HepG2 (cell line): ENCODE results near the gene SPACA4. TPM values are rescaled to one million over a fixed set of nuclear protein-coding genes. Genes with fewer than 3 reads are reported as not detected.
A peak's percentile ranks its signal among the peaks of the same experiment; 100 is the strongest.

Source experiments
- DR1 ChIP-seq: sonication (generic); formaldehyde crosslinking; IDR thresholded peaks from 2 replicates; pipeline ENCODE4 v1.8.0; 2021; ENCODE audit warnings: mild to moderate bottlenecking, missing genetic modification reagents, inconsistent platforms
- ELF4 ChIP-seq: sonication (generic); formaldehyde crosslinking; IDR thresholded peaks from 2 replicates; pipeline ENCODE4 v1.5.0; 2020; ENCODE audit warnings: missing genetic modification reagents, mild to moderate bottlenecking, moderate library complexity, borderline replicate concordance
- ETS1 ChIP-seq: sonication (generic); formaldehyde crosslinking; IDR thresholded peaks from 2 replicates; pipeline ENCODE4 v1.4.0; 2020; ENCODE audit warnings: missing genetic modification reagents
- FLYWCH1 ChIP-seq: sonication (generic); formaldehyde crosslinking; IDR thresholded peaks from 2 replicates; pipeline ENCODE4 v1.8.1; 2023; ENCODE audit warnings: mild to moderate bottlenecking, missing genetic modification reagents
- FOXA1 ChIP-seq, 2 experiments: fragments of 450-650 bp in 1 of 2; sonication (generic) in 1 of 2; formaldehyde crosslinking in 1 of 2; IDR thresholded peaks; 2 replicates each; pipeline versions ENCODE4 v1.4.0 to v1.6.1; 2016 to 2020; ENCODE audit warnings: missing genetic modification reagents in 1 of 2
- FOXO4 ChIP-seq: sonication (generic); formaldehyde crosslinking; conservative IDR thresholded peaks from 2 replicates; pipeline ENCODE4 v1.8.1; 2023; ENCODE audit warnings: missing genetic modification reagents
- FOXP1 ChIP-seq, 2 experiments: fragments of 450-650 bp in 1 of 2; IDR thresholded peaks; 2 replicates each; pipeline ENCODE4 v1.6.1; 2017 to 2018; ENCODE audit warnings: antibody characterized with exemption in 1 of 2
- HOXA3 ChIP-seq: sonication (generic); formaldehyde crosslinking; IDR thresholded peaks from 2 replicates; pipeline ENCODE4 v1.5.0; 2020; ENCODE audit warnings: missing genetic modification reagents
- KDM3A ChIP-seq: IDR thresholded peaks from 2 replicates; pipeline ENCODE4 v1.6.1; 2018; ENCODE audit warnings: low read depth, missing compliant biosample characterization
- KDM6A ChIP-seq: IDR thresholded peaks from 2 replicates; pipeline ENCODE4 v1.6.1; 2016; ENCODE audit warnings: low read depth
- LCORL ChIP-seq, 2 experiments: fragments of 450-650 bp in 1 of 2; sonication (generic) in 1 of 2; formaldehyde crosslinking in 1 of 2; IDR thresholded peaks; 2 replicates each; pipeline versions ENCODE4 v1.5.0 to v1.6.1; 2017 to 2020; ENCODE audit warnings: antibody characterized with exemption in 1 of 2, missing genetic modification reagents in 1 of 2
- NR0B2 ChIP-seq: sonication (generic); formaldehyde crosslinking; IDR thresholded peaks from 2 replicates; pipeline ENCODE4 v1.4.0; 2020; ENCODE audit warnings: mild to moderate bottlenecking, missing genetic modification reagents
- PRMT3 ChIP-seq: sonication (generic); formaldehyde crosslinking; IDR thresholded peaks from 2 replicates; pipeline ENCODE4 v1.8.1; 2022; ENCODE audit warnings: low read depth, mild to moderate bottlenecking, moderate library complexity, missing genetic modification reagents, borderline replicate concordance
- RARA ChIP-seq: IDR thresholded peaks from 2 replicates; pipeline ENCODE4 v1.6.1; 2016; ENCODE audit warnings: missing genetic modification reagents, missing compliant biosample characterization
- SALL1 ChIP-seq: sonication (generic); formaldehyde crosslinking; IDR thresholded peaks from 2 replicates; pipeline ENCODE4 v1.8.0; 2022; ENCODE audit warnings: mild to moderate bottlenecking, missing genetic modification reagents
- TBX2 ChIP-seq: sonication (generic); formaldehyde crosslinking; IDR thresholded peaks from 2 replicates; pipeline ENCODE4 v1.5.0; 2020; ENCODE audit warnings: missing genetic modification reagents, mild to moderate bottlenecking, borderline replicate concordance
- TBX3 ChIP-seq: fragments of 450-650 bp; IDR thresholded peaks from 2 replicates; pipeline ENCODE4 v1.6.1; 2017; ENCODE audit warnings: antibody characterized with exemption, mild to moderate bottlenecking, inconsistent platforms, borderline replicate concordance
- TCF7 ChIP-seq: sonication (generic); IDR thresholded peaks from 2 replicates; pipeline ENCODE4 v1.6.1; 2016; ENCODE audit warnings: antibody characterized with exemption, low read depth
- ZFP36L2 ChIP-seq: sonication (generic); formaldehyde crosslinking; IDR thresholded peaks from 2 replicates; pipeline ENCODE4 v1.4.0; 2020; ENCODE audit warnings: missing genetic modification reagents
- ZNF234 ChIP-seq: sonication (generic); formaldehyde crosslinking; conservative IDR thresholded peaks from 2 replicates; pipeline ENCODE4 v1.5.1; 2020; ENCODE audit warnings: mild to moderate bottlenecking, missing genetic modification reagents
- ZNF24 ChIP-seq: fragments of 450-650 bp; IDR thresholded peaks from 2 replicates; pipeline ENCODE4 v1.6.1; 2017; ENCODE audit warnings: antibody characterized with exemption, mild to moderate bottlenecking
- ZNF292 ChIP-seq: sonication (generic); formaldehyde crosslinking; IDR thresholded peaks from 2 replicates; pipeline ENCODE4 v1.8.1; 2022; ENCODE audit warnings: mild to moderate bottlenecking, low read depth, missing genetic modification reagents, borderline replicate concordance
- ZNF326 ChIP-seq: sonication (generic); formaldehyde crosslinking; IDR thresholded peaks from 2 replicates; pipeline ENCODE4 v1.4.0; 2020; ENCODE audit warnings: missing genetic modification reagents, borderline replicate concordance
- ZNF431 ChIP-seq: sonication (generic); formaldehyde crosslinking; IDR thresholded peaks from 2 replicates; pipeline ENCODE4 v1.9.0; 2022; ENCODE audit warnings: missing genetic modification reagents, low read depth, mild to moderate bottlenecking, borderline replicate concordance
- ZNF432 ChIP-seq: sonication (generic); formaldehyde crosslinking; IDR thresholded peaks from 2 replicates; pipeline ENCODE4 v1.5.0; 2020; ENCODE audit warnings: missing genetic modification reagents, mild to moderate bottlenecking, borderline replicate concordance
- ZNF501 ChIP-seq: sonication (generic); formaldehyde crosslinking; IDR thresholded peaks from 2 replicates; pipeline ENCODE4 v1.5.1; 2020; ENCODE audit warnings: mild to moderate bottlenecking, moderate library complexity, missing genetic modification reagents
- polyA plus RNA-seq, 8 experiments: library from polyadenylated mRNA; depleted of rRNA in 3 of 8; stranded (reverse) in 7 of 8; unstranded in 1 of 8; fragments of >200 nt; fragmentation: Illumina TruSeq in 4 of 8; extraction: Trizol in 4 of 8; gene quantifications; 2 replicates each; pipeline versions ENCODE4 v1.2.1 to v1.2.3, GENCODE V29; 2011 to 2016; ENCODE audit warnings: low read depth in 4 of 8, missing spikeins in 1 of 8, mixed read lengths in 1 of 8; ENCODE audit not compliant: insufficient read depth in 1 of 8
- total RNA-seq, 5 experiments: library from RNA; depleted of rRNA; stranded (reverse); fragments of >200 nt; fragmentation: Illumina TruSeq; extraction: Trizol; gene quantifications; 2 replicates each; pipeline ENCODE4 v1.2.3, GENCODE V29; 2016; ENCODE audit warnings: low read depth in 1 of 5
- TF ChIP-seq, protein P1 (sequence below): sonication (generic); formaldehyde crosslinking; IDR thresholded peaks from 2 replicates; pipeline ENCODE4 v1.8.1; 2023; ENCODE audit warnings: mild to moderate bottlenecking, inconsistent platforms, moderate library complexity, missing genetic modification reagents, borderline replicate concordance

Gene SPACA4
- total and polyA plus RNA-seq, 2 of the 13 experiments (the other 11 are each of a cell fraction or from before 2014, with no cell fraction given): not detected

DNA sequence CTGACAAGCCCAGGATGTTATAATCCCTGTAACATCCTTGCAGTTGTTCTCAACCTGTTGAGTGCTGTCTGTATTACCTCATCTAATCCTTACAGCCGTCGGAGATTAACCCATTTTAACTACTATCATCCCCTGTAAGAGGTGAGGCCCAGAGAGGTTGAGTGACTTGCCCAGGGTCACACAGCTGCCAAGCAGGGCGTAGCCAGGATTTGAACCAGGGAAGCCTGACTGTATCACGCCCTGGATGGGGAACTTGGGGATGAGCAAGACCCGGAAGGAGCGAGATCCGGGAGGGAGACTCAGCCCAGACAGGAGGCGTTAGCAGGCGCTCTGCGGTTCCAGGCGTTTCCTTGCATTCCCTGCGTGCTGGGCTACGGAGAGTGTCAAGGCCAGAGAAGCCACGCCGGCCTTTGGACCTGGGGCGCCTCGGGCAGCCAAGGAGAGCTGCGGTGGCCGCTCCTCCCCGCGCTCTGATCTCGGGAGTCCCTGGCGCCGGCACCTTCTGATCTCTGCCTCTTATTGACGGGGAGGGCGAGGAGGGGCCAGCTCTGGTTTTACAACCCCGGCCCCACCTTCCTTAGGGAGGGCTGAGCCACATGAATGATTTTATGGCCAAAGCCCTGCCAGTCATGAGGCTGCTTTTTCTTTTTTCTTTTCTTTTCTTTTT lies 48.4 kb upstream of the SPACA4 start (continued):
- TF ChIP-seq TCF7 (peak; percentile 98), ZNF326 (no peak), ZNF292 (peak; percentile 96), FOXP1 (IDR thresholded peaks at IDR 0.05) (no peak), FOXP1 (CRISPR knock-in tag; IDR thresholded peaks at IDR 0.05) (peak; percentile 69), ZNF501 (CRISPR knock-in tag) (peak; percentile 81), ZFP36L2 (CRISPR knock-in tag) (no peak), FOXA1 (IDR thresholded peaks at IDR 0.05) (no peak), FOXA1 (CRISPR knock-in tag; IDR thresholded peaks at IDR 0.05) (peak; percentile 64), KDM3A (peak; percentile 92), SALL1 (CRISPR knock-in tag) (peak; percentile 96), PRMT3 (CRISPR knock-in tag) (no peak), FLYWCH1 (CRISPR knock-in tag) (no peak), FOXO4 (CRISPR knock-in tag) (no peak), RARA (CRISPR knock-in tag) (peak; percentile 96), DR1 (CRISPR knock-in tag) (no peak), ZNF432 (CRISPR knock-in tag) (no peak), ZNF431 (CRISPR knock-in tag) (peak; percentile 53; the same call in 1 of the 2 replicates), ETS1 (no peak), ELF4 (CRISPR knock-in tag) (no peak), LCORL (IDR thresholded peaks at IDR 0.05) (no peak), LCORL (CRISPR knock-in tag; IDR thresholded peaks at IDR 0.05) (peak; percentile 91), ZNF234 (no peak), ZNF24 (peak; percentile 88), TBX2 (CRISPR knock-in tag) (peak; percentile 97), HOXA3 (CRISPR knock-in tag) (peak; percentile 96), TBX3 (peak; percentile 86; the same call in 1 of the 2 replicates), NR0B2 (peak; percentile 39; the same call in 1 of the 2 replicates), KDM6A (CRISPR knock-in tag) (peak; percentile 93)
- TF ChIP-seq, protein P1, sequence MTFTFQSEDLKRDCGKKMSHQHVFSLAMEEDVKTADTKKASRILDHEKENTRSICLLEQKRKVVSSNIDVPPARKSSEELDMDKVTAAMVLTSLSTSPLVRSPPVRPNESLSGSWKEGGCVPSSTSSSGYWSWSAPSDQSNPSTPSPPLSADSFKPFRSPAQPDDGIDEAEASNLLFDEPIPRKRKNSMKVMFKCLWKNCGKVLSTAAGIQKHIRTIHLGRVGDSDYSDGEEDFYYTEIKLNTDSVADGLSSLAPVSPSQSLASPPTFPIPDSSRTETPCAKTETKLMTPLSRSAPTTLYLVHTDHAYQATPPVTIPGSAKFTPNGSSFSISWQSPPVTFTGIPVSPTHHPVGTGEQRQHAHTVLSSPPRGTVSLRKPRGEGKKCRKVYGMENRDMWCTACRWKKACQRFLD (CRISPR knock-in tag): 0 out of 2 replicates have a peak, but pooled peaks have one; percentile 53
